Nephron progenitor cell (in vitro differentiated cells): ENCODE results near the gene POLR1A.

Experiments used
- DNase-seq: peaks from one replicate; pipeline ENCODE4 v3.0.0; 2021
- H3K27ac Mint-ChIP-seq: 2 replicates; pipeline ENCODE4 v1.8.0; 2021; ENCODE audit warnings: mild to moderate bottlenecking, moderate library complexity, mixed read lengths
- H3K27me3 Mint-ChIP-seq: 2 replicates; pipeline ENCODE4 v1.8.0; 2021; ENCODE audit warnings: mild to moderate bottlenecking, low read depth, mixed read lengths; ENCODE audit not compliant: poor library complexity
- H3K36me3 Mint-ChIP-seq: 2 replicates; pipeline ENCODE4 v1.8.0; 2021; ENCODE audit warnings: low read depth, mixed read lengths
- H3K4me1 Mint-ChIP-seq: 2 replicates; pipeline ENCODE4 v1.8.0; 2021; ENCODE audit warnings: mixed read lengths
- H3K4me3 Mint-ChIP-seq: 2 replicates; pipeline ENCODE4 v1.8.0; 2021; ENCODE audit warnings: mild to moderate bottlenecking, moderate library complexity, mixed read lengths
- H3K9me3 Mint-ChIP-seq: 2 replicates; pipeline ENCODE4 v1.8.0; 2021; ENCODE audit warnings: mild to moderate bottlenecking, moderate library complexity, mixed read lengths
- CTCF ChIP-seq: fragments of 200-600 bp; sonication (generic); IDR thresholded peaks from 2 replicates; pipeline ENCODE4 v1.5.0; 2021; ENCODE audit warnings: antibody characterized with exemption

The POLR1A gene

GRCh38 chr2:86142436-86143257 lies 37.0 kb upstream of the POLR1A start:
- Mint-ChIP-seq H3K9me3 (no peaks in the 10 kb centered on the region), H3K4me1 (peaks cover 7% of the 10 kb centered on the region), H3K36me3 (peaks cover 71% of the 10 kb centered on the region), H3K27ac (peak overlapping the region; percentile 22), H3K27me3 (no peaks in the 10 kb centered on the region), H3K4me3 (no peak overlapping the region)
- no peak for TF ChIP-seq CTCF
- no peak for DNase-seq

- DNase-seq, result no peak
- H3K36me3 Mint-ChIP-seq, result peaks cover 74% of the 10 kb centered on the region
- H3K27me3 Mint-ChIP-seq, result no peaks in the 10 kb centered on the region
- H3K27ac Mint-ChIP-seq, result peak overlapping the region; percentile 95
- TF ChIP-seq CTCF, result no peak
- no peaks in the 10 kb centered on the region for H3K9me3 Mint-ChIP-seq
- no peak overlapping the region for H3K4me3 Mint-ChIP-seq
- peaks cover 7% of the 10 kb centered on the region for H3K4me1 Mint-ChIP-seq
These were observed 35.3 kb upstream of the POLR1A start for GRCh38 chr2:86140969-86141392.

GRCh38 chr2:86139981-86140380 lies 34.3 kb upstream of the POLR1A start:
- TF ChIP-seq CTCF, result no peak
- Mint-ChIP-seq H3K4me1 (peaks cover 7% of the 10 kb centered on the region), H3K27me3 (no peaks in the 10 kb centered on the region), H3K36me3 (peaks cover 80% of the 10 kb centered on the region), H3K4me3 (no peak overlapping the region), H3K9me3 (no peaks in the 10 kb centered on the region), H3K27ac (peak overlapping the region; percentile 95)
- no peak for DNase-seq

GRCh38 chr2:86138736-86139625 lies 33.3 kb upstream of the POLR1A start:
- no peak for DNase-seq
- H3K4me3 Mint-ChIP-seq, result no peak overlapping the region
- H3K27ac Mint-ChIP-seq, result no peak overlapping the region
- TF ChIP-seq CTCF, result no peak
- no peaks in the 10 kb centered on the region for H3K9me3 Mint-ChIP-seq
- H3K36me3 Mint-ChIP-seq, result peaks cover 80% of the 10 kb centered on the region
- H3K4me1 Mint-ChIP-seq, result peaks cover 7% of the 10 kb centered on the region
- H3K27me3 Mint-ChIP-seq, result no peaks in the 10 kb centered on the region

GRCh38 chr2:86136141-86136540 lies 30.5 kb upstream of the POLR1A start:
- TF ChIP-seq CTCF, result no peak
- Mint-ChIP-seq H3K4me1 (peaks cover 3% of the 10 kb centered on the region), H3K27me3 (no peaks in the 10 kb centered on the region), H3K36me3 (peaks cover 85% of the 10 kb centered on the region), H3K27ac (no peak overlapping the region), H3K4me3 (no peak overlapping the region), H3K9me3 (no peaks in the 10 kb centered on the region)
- no peak for DNase-seq
